T follicular helper cell (primary cell): Measurements from ENCODE around the gene BIRC7.

Experiments used
- DNase-seq: peaks from one replicate; pipeline ENCODE4 v3.0.0-alpha.2; 2020; ENCODE audit warnings: low read depth

The BIRC7 gene

GRCh38 chr20:63281742-63282665 lies 46.3 kb downstream of the BIRC7 start:
- no peak for DNase-seq

GRCh38 chr20:63282946-63283345 lies 47.2 kb downstream of the BIRC7 start:
- no peak for DNase-seq

GRCh38 chr20:63283397-63284082 lies 47.8 kb downstream of the BIRC7 start:
- no peak for DNase-seq

- DNase-seq, result no peak
Observed at GRCh38 chr20:63284083-63284440, 48.4 kb downstream of the BIRC7 start.

- no peak for DNase-seq
Observed at GRCh38 chr20:63284544-63284949, 48.8 kb downstream of the BIRC7 start.

- no peak for DNase-seq
Observed at GRCh38 chr20:63284981-63285524, 49.3 kb downstream of the BIRC7 start.

- DNase-seq, result no peak
Observed at GRCh38 chr20:63285636-63286615, 50.2 kb downstream of the BIRC7 start.

- no peak for DNase-seq
Observed at GRCh38 chr20:63286781-63287696, 51.3 kb downstream of the BIRC7 start.

GRCh38 chr20:63287697-63288580 lies 52.2 kb downstream of the BIRC7 start:
- DNase-seq, result no peak

- no peak for DNase-seq
Observed at GRCh38 chr20:63288581-63289251, 53.0 kb downstream of the BIRC7 start.

- DNase-seq, result no peak
Observed at GRCh38 chr20:63289311-63290135, 53.8 kb downstream of the BIRC7 start.
